Transverse colon (tissue), 4 donors: ENCODE data around the gene CCDC24. TPM values are rescaled to one million over a fixed set of nuclear protein-coding genes. Genes with fewer than 3 reads are reported as not detected.

Source experiments
- DNase-seq: peaks from one replicate; pipeline ENCODE4 v3.0.0-alpha.2; 2019
- H3K27ac ChIP-seq, 4 donors: fragments of 200-600 bp; sonication (generic); 2 replicates each; pipeline ENCODE4 v1.5.1; 2016 to 2018; ENCODE audit warnings: inconsistent platforms in 4 of 4
- H3K27me3 ChIP-seq: fragments of 200-600 bp; sonication (generic); 2 replicates; pipeline ENCODE4 v1.5.1; 2017; ENCODE audit warnings: inconsistent platforms
- H3K36me3 ChIP-seq, 4 donors: fragments of 200-600 bp; sonication (generic); 2 replicates each; pipeline ENCODE4 v1.5.1; 2017 to 2019; ENCODE audit warnings: inconsistent platforms in 4 of 4
- H3K4me1 ChIP-seq, 4 donors: fragments of 200-600 bp; sonication (generic); 2 replicates each; pipeline ENCODE4 v1.5.1; 2017 to 2020; ENCODE audit warnings: inconsistent platforms in 4 of 4
- H3K4me3 ChIP-seq, 4 donors: fragments of 200-600 bp; sonication (generic); 1 replicate in 1 of 4; 2 replicates in 3 of 4; pipeline versions ENCODE4 v1.5.1 to v1.6.1; 2017 to 2019; ENCODE audit warnings: inconsistent platforms in 4 of 4
- H3K9me3 ChIP-seq, 2 donors: fragments of 200-600 bp; sonication (generic); 2 replicates each; pipeline ENCODE4 v1.5.1; 2017 to 2019; ENCODE audit warnings: inconsistent platforms in 2 of 2
- CTCF ChIP-seq, 5 experiments: fragments of 200-600 bp in 3 of 5; fragments of 450-650 bp in 2 of 5; sonication (generic) in 3 of 5; IDR thresholded peaks; 1 replicate in 2 of 5; 2 replicates in 3 of 5; pipeline ENCODE4 v1.5.1; 2016 to 2017; ENCODE audit warnings: antibody characterized with exemption in 5 of 5, inconsistent platforms in 3 of 5, mild to moderate bottlenecking in 2 of 5, moderate library complexity in 1 of 5
- EP300 ChIP-seq: sonication (generic); formaldehyde crosslinking; IDR thresholded peaks from one replicate; pipeline ENCODE4 v1.6.1; 2017; ENCODE audit warnings: antibody characterized with exemption, low read depth
- POLR2A ChIP-seq: fragments of 450-650 bp; IDR thresholded peaks from one replicate; pipeline ENCODE4 v1.6.1; 2016; ENCODE audit warnings: antibody characterized with exemption, mild to moderate bottlenecking, moderate library complexity
- POLR2AphosphoS5 ChIP-seq, 3 donors: sonication (generic); formaldehyde crosslinking; IDR thresholded peaks; one replicate each; pipeline ENCODE4 v1.6.1; 2016; ENCODE audit warnings: antibody characterized with exemption in 3 of 3
- WGBS, 2 donors: methylation state at CpG; one replicate each; pipeline ENCODE4 v1.1.5; 2018; ENCODE audit warnings: low coverage in 1 of 2; 5-methylcytosine and 5-hydroxymethylcytosine counted together
- in situ Hi-C, 4 donors: fragments of 200-750 bp; cut with MboI; loops; one replicate each; pipeline versions ENCODE4 v1.15.0 to v1.15.1; 2017; ENCODE audit warnings: low sequenced_read_pairs in 3 of 4, low pct_ligation_motif_present in 1 of 4, low pct_unique_long_range_greater_than_20kb in 1 of 4
- intact Hi-C: fragments of 100-400 bp; cut with DNase I; formaldehyde crosslinking; loops from one replicate; pipeline ENCODE4 v1.15.1; 2023; ENCODE audit warnings: low total_unique reads
- total RNA-seq, 4 donors: library from RNA; depleted of rRNA; stranded (reverse); fragments of >200 nt; gene quantifications; one replicate each; pipeline ENCODE4 v1.1.0, GENCODE V29; 2016

CCDC24 gene
- total RNA-seq, 4 donors from 2014 or later: 13.8 to 22.0 (median 17.6) TPM

GRCh38 chr1:43975249-43975961 is 16.0 kb upstream of the CCDC24 start:
- in situ Hi-C loops (no loop called here), intact Hi-C loops (no loop called here)
- 2% methylated on average over 34 of the region's 34 CpGs; no CpG with 5 or more reads in 1 of the 2 donors for WGBS, 2 donors
- peak; percentile 73 for DNase-seq
- H3K36me3 ChIP-seq: peaks cover 0 to 5% (median 0%) of the 10 kb centered on the region in 4 donors
- H3K27ac ChIP-seq: peak overlapping the region; percentile 90 to 96 (median 96)
- H3K4me1 ChIP-seq: peaks cover 42 to 56% (median 53%) of the 10 kb centered on the region in 4 donors
- TF ChIP-seq EP300: no peak
- no peak for TF ChIP-seq CTCF (IDR thresholded peaks at IDR 0.05)
- TF ChIP-seq POLR2A: no peak
- no peak for TF ChIP-seq POLR2AphosphoS5 (IDR thresholded peaks at IDR 0.05)
- H3K4me3 ChIP-seq: peak overlapping the region; percentile 60 to 97 (median 94)
- H3K9me3 ChIP-seq: no peaks in the 10 kb centered on the region
- no peaks in the 10 kb centered on the region for H3K27me3 ChIP-seq

GRCh38 chr1:43976045-43976444 is 15.4 kb upstream of the CCDC24 start:
- intact Hi-C loops (no loop called here), in situ Hi-C loops (no loop called here)
- Histone ChIP-seq H3K9me3 (no peaks in the 10 kb centered on the region), H3K36me3 (peaks cover 0 to 5% (median 0%) of the 10 kb centered on the region in 4 donors), H3K4me3 (peak overlapping the region in 3 of 4 donors; percentile 60 to 97 (median 93)), H3K27me3 (no peaks in the 10 kb centered on the region), H3K27ac (peak overlapping the region; percentile 90 to 96 (median 96)), H3K4me1 (peaks cover 38 to 57% (median 53%) of the 10 kb centered on the region in 4 donors)
- no peak for DNase-seq
- TF ChIP-seq POLR2A (no peak), POLR2AphosphoS5 (IDR thresholded peaks at IDR 0.05) (no peak), EP300 (no peak), CTCF (IDR thresholded peaks at IDR 0.05) (no peak)
- 78% methylated on average over 4 of the region's 4 CpGs; no CpG with 5 or more reads in 1 of the 2 donors for WGBS, 2 donors

- TF ChIP-seq POLR2A: no peak
- TF ChIP-seq EP300: no peak
- no peak for TF ChIP-seq POLR2AphosphoS5 (IDR thresholded peaks at IDR 0.05)
- no peak for TF ChIP-seq CTCF (IDR thresholded peaks at IDR 0.05)
- Histone ChIP-seq H3K9me3 (no peaks in the 10 kb centered on the region), H3K27ac (no peak overlapping the region), H3K36me3 (peaks cover 0 to 5% (median 0%) of the 10 kb centered on the region in 4 donors), H3K27me3 (no peaks in the 10 kb centered on the region), H3K4me1 (peaks cover 38 to 59% (median 56%) of the 10 kb centered on the region in 4 donors), H3K4me3 (no peak overlapping the region)
- no peak for DNase-seq
- in situ Hi-C loops: no loop called here
- 93 to 100% methylated on average over 1 to 8 of the region's 8 CpGs for WGBS, 2 donors
- intact Hi-C loops: no loop called here
Observed at GRCh38 chr1:43976890-43977289, 14.5 kb upstream of the CCDC24 start.

- peaks cover 0 to 5% (median 0%) of the 10 kb centered on the region in 4 donors for H3K36me3 ChIP-seq
- 89 to 92% methylated on average over 2 to 9 of the region's 9 CpGs for WGBS, 2 donors
- TF ChIP-seq CTCF (IDR thresholded peaks at IDR 0.05) (no peak), POLR2AphosphoS5 (IDR thresholded peaks at IDR 0.05) (no peak), EP300 (no peak), POLR2A (no peak)
- in situ Hi-C loops (no loop called here), intact Hi-C loops (no loop called here)
- peaks cover 38 to 59% (median 56%) of the 10 kb centered on the region in 4 donors for H3K4me1 ChIP-seq
- no peak overlapping the region for H3K4me3 ChIP-seq
- H3K9me3 ChIP-seq: no peaks in the 10 kb centered on the region
- H3K27me3 ChIP-seq: no peaks in the 10 kb centered on the region
- peak overlapping the region in 1 of 4 donors; percentile 62 for H3K27ac ChIP-seq
- DNase-seq: no peak
Observed at GRCh38 chr1:43977376-43978263, 13.8 kb upstream of the CCDC24 start.
